ENCODE results near the gene RGS13. TPM values are rescaled to one million over a fixed set of nuclear protein-coding genes. Genes with fewer than 3 reads are reported as not detected.
"Not testable (repeated sequence)": the region's sequence is repeated elsewhere in the genome, so short reads cannot be mapped to it uniquely, and the experiment has no call there.

The RGS13 gene
- total RNA-seq, 2 donors from 2014 or later, result 0.56 to 1.1 TPM

- Histone ChIP-seq H3K36me3 (no peaks in the 10 kb centered on the region), H3K9me3 (no peaks in the 10 kb centered on the region), H3K27ac (no peak overlapping the region), H3K27me3 (replicated peaks; ENCODE audit: insufficient read depth) (no peaks in the 10 kb centered on the region), H3K4me3 (no peak overlapping the region), H3K4me1 (ENCODE audit: control insufficient read depth in 1 of 2, low read depth in 2 of 2) (no peaks in the 10 kb centered on the region)
- DNase-seq (ENCODE audit: low spot score) (no peak), ATAC-seq (ENCODE audit: insufficient number of reproducible peaks, low FRiP score, low read depth) (no peak)
- TF ChIP-seq CTCF (IDR thresholded peaks at IDR 0.05), result no peak
Measured at GRCh38 chr1:192675716-192676115, 39.8 kb downstream of the RGS13 start.

- Histone ChIP-seq H3K9me3 (no peaks in the 10 kb centered on the region), H3K27me3 (replicated peaks; ENCODE audit: insufficient read depth) (no peaks in the 10 kb centered on the region), H3K4me1 (ENCODE audit: control insufficient read depth in 1 of 2, low read depth in 2 of 2) (no peaks in the 10 kb centered on the region), H3K4me3 (no peak overlapping the region), H3K27ac (no peak overlapping the region), H3K36me3 (no peaks in the 10 kb centered on the region)
- TF ChIP-seq CTCF (IDR thresholded peaks at IDR 0.05), result no peak
- ATAC-seq (ENCODE audit: insufficient number of reproducible peaks, low FRiP score, low read depth), result no peak
- no peak for DNase-seq (ENCODE audit: low spot score)
Measured at GRCh38 chr1:192678099-192678498, 42.2 kb downstream of the RGS13 start.

- Histone ChIP-seq H3K27ac (no peak overlapping the region), H3K27me3 (replicated peaks; ENCODE audit: insufficient read depth) (no peaks in the 10 kb centered on the region), H3K4me1 (ENCODE audit: control insufficient read depth in 1 of 2, low read depth in 2 of 2) (no peaks in the 10 kb centered on the region), H3K36me3 (no peaks in the 10 kb centered on the region), H3K4me3 (no peak overlapping the region), H3K9me3 (no peaks in the 10 kb centered on the region)
- TF ChIP-seq CTCF (IDR thresholded peaks at IDR 0.05), result no peak
- DNase-seq (ENCODE audit: low spot score) (no peak), ATAC-seq (ENCODE audit: insufficient number of reproducible peaks, low FRiP score, low read depth) (no peak)
Measured at GRCh38 chr1:192682335-192682734, 46.4 kb downstream of the RGS13 start.

- H3K27me3 ChIP-seq (replicated peaks; ENCODE audit: insufficient read depth); H3K9me3 ChIP-seq; H3K27ac ChIP-seq; H3K4me1 ChIP-seq (ENCODE audit: control insufficient read depth in 1 of 2, low read depth in 2 of 2); ATAC-seq (ENCODE audit: insufficient number of reproducible peaks, low FRiP score, low read depth); H3K4me3 ChIP-seq; DNase-seq (ENCODE audit: low spot score); H3K36me3 ChIP-seq: not testable (repeated sequence)
Measured at GRCh38 chr1:192683081-192683480, 47.1 kb downstream of the RGS13 start.

- no peak for DNase-seq (ENCODE audit: low spot score)
- no peak for TF ChIP-seq CTCF (IDR thresholded peaks at IDR 0.05)
- Histone ChIP-seq H3K9me3 (no peaks in the 10 kb centered on the region), H3K27me3 (replicated peaks; ENCODE audit: insufficient read depth) (no peaks in the 10 kb centered on the region), H3K4me3 (no peak overlapping the region), H3K4me1 (ENCODE audit: control insufficient read depth in 1 of 2, low read depth in 2 of 2) (no peaks in the 10 kb centered on the region), H3K27ac (no peak overlapping the region), H3K36me3 (no peaks in the 10 kb centered on the region)
- no peak for ATAC-seq (ENCODE audit: insufficient number of reproducible peaks, low FRiP score, low read depth)
Measured at GRCh38 chr1:192689459-192689858, 53.5 kb downstream of the RGS13 start.

GRCh38 chr1:192691041-192691440 is 55.1 kb downstream of the RGS13 start:
- no peaks in the 10 kb centered on the region for H3K4me1 ChIP-seq (ENCODE audit: control insufficient read depth in 1 of 2, low read depth in 2 of 2)
- ATAC-seq (ENCODE audit: insufficient number of reproducible peaks, low FRiP score, low read depth) (no peak), DNase-seq (ENCODE audit: low spot score) (no peak)
- H3K27ac ChIP-seq, result no peak overlapping the region
- H3K27me3 ChIP-seq (replicated peaks; ENCODE audit: insufficient read depth), result no peaks in the 10 kb centered on the region
- no peaks in the 10 kb centered on the region for H3K36me3 ChIP-seq
- no peak for TF ChIP-seq CTCF (IDR thresholded peaks at IDR 0.05)
- no peaks in the 10 kb centered on the region for H3K9me3 ChIP-seq
- H3K4me3 ChIP-seq, result no peak overlapping the region
